HEK293T (cell line): ENCODE data around the gene TRPM3.

Source experiments
- BHLHE40 ChIP-seq: fragments of 450-650 bp; IDR thresholded peaks from 2 replicates; pipeline ENCODE4 v1.6.1; 2016; ENCODE audit warnings: mild to moderate bottlenecking, moderate library complexity, borderline replicate concordance
- FOXA1 ChIP-seq: fragments of 450-650 bp; IDR thresholded peaks from 2 replicates; pipeline ENCODE4 v1.6.1; 2016; ENCODE audit warnings: mild to moderate bottlenecking
- FOXK2 ChIP-seq: fragments of 450-650 bp; IDR thresholded peaks from 2 replicates; pipeline ENCODE4 v1.6.1; 2016; ENCODE audit warnings: mild to moderate bottlenecking
- FOXM1 ChIP-seq: fragments of 450-650 bp; IDR thresholded peaks from 2 replicates; pipeline ENCODE4 v1.6.1; 2017; ENCODE audit warnings: mild to moderate bottlenecking, borderline replicate concordance
- LEF1 ChIP-seq: fragments of 450-650 bp; IDR thresholded peaks from 2 replicates; pipeline ENCODE4 v1.6.1; 2017; ENCODE audit warnings: mild to moderate bottlenecking, borderline replicate concordance
- SP1 ChIP-seq: fragments of 450-650 bp; IDR thresholded peaks from 2 replicates; pipeline ENCODE4 v1.6.1; 2017

- TF ChIP-seq FOXM1, result no peak
- TF ChIP-seq SP1, result no peak
- no peak for TF ChIP-seq BHLHE40
- no peak for TF ChIP-seq LEF1
- TF ChIP-seq FOXA1, result no peak
- TF ChIP-seq FOXK2, result no peak
Measured at GRCh38 chr9:70639853-70640814, 481.3 kb downstream of the TRPM3 start.
